Skeletal muscle cell (primary cell): ENCODE data around the gene ATXN2.
"Not testable (repeated sequence)": the region's sequence is repeated elsewhere in the genome, so short reads cannot be mapped to it uniquely, and the experiment has no call there.

Source experiments
- DNase-seq: peaks from one replicate; pipeline ENCODE4 v3.0.0-alpha.2; 2010; ENCODE audit warnings: low read depth
- H3K4me3 ChIP-seq: 2 replicates; pipeline ENCODE4 v1.5.1; 2011; ENCODE audit warnings: low read depth, mild to moderate bottlenecking, control low read depth, low read length, moderate library complexity

Gene ATXN2, protein sequence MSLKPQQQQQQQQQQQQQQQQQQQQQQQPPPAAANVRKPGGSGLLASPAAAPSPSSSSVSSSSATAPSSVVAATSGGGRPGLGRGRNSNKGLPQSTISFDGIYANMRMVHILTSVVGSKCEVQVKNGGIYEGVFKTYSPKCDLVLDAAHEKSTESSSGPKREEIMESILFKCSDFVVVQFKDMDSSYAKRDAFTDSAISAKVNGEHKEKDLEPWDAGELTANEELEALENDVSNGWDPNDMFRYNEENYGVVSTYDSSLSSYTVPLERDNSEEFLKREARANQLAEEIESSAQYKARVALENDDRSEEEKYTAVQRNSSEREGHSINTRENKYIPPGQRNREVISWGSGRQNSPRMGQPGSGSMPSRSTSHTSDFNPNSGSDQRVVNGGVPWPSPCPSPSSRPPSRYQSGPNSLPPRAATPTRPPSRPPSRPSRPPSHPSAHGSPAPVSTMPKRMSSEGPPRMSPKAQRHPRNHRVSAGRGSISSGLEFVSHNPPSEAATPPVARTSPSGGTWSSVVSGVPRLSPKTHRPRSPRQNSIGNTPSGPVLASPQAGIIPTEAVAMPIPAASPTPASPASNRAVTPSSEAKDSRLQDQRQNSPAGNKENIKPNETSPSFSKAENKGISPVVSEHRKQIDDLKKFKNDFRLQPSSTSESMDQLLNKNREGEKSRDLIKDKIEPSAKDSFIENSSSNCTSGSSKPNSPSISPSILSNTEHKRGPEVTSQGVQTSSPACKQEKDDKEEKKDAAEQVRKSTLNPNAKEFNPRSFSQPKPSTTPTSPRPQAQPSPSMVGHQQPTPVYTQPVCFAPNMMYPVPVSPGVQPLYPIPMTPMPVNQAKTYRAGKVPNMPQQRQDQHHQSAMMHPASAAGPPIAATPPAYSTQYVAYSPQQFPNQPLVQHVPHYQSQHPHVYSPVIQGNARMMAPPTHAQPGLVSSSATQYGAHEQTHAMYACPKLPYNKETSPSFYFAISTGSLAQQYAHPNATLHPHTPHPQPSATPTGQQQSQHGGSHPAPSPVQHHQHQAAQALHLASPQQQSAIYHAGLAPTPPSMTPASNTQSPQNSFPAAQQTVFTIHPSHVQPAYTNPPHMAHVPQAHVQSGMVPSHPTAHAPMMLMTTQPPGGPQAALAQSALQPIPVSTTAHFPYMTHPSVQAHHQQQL

DNA sequence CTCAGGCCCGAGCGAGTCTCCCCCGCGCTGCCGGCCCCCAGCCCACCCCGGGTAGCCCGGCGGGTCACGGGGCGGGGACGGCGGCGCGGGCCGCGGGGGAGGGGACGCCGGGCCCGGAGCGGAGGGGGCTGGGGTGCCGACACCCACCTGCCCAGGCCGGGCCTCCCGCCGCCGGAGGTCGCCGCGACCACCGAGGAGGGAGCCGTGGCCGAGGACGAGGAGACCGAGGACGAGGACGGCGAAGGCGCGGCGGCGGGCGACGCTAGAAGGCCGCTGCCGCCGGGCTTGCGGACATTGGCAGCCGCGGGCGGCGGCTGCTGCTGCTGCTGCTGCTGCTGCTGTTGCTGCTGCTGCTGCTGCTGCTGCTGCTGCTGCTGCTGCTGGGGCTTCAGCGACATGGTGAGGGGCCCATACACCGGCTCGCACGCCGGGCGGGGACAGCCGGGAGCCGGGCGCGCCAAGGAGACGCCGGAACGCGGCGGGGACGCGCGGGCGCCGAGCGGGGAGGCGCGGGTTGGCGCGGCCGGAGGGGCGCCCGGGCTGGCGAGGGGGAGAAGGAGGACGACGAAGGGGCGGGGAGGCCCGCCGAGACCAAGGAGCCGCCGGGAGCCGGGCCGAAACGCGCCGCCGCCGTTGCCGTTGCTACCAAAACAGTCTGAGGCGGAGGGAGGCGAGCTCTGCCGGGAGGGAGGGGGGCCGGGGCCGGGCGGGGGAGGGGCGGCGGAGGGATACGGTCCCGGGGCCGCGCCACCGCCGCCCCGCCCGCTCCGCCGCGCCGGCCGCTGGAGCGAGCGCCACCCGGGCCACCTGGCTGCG lies at the start of gene ATXN2:
Gene ATXN2 (minus strand): TSS at position 679 of the 816 bp plus-strand sequence. CDS start 281 bp downstream, at position 398.
- DNase-seq = peak; percentile 16
- H3K4me3 ChIP-seq = peak within 1 kb of the TSS; percentile 93

DNA sequence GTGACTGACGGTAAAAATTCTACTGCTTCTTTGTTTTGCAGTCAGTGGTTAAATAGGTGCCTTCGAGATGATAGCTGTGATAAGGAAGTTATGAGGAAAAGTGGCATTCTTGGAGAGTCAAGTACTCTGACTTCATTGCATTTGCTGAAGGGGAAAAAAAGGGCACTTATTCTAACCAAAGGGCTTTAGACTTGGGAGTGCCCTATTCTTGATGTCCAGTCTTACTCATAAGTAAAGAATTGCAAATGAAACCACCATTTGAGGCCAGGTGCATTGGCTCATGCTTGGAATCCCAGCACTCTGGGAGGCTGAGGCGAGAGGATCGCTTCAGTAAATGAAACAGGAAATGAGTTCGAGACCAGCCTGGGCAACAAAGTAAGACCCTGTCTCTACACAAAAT lies 46.3 kb upstream of the ATXN2 start:
- H3K4me3 ChIP-seq = no peak overlapping the region
- DNase-seq = no peak

GRCh38 chr12:111643427-111643826 lies 44.3 kb upstream of the ATXN2 start:
- no peak overlapping the region for H3K4me3 ChIP-seq
- DNase-seq = no peak

DNA sequence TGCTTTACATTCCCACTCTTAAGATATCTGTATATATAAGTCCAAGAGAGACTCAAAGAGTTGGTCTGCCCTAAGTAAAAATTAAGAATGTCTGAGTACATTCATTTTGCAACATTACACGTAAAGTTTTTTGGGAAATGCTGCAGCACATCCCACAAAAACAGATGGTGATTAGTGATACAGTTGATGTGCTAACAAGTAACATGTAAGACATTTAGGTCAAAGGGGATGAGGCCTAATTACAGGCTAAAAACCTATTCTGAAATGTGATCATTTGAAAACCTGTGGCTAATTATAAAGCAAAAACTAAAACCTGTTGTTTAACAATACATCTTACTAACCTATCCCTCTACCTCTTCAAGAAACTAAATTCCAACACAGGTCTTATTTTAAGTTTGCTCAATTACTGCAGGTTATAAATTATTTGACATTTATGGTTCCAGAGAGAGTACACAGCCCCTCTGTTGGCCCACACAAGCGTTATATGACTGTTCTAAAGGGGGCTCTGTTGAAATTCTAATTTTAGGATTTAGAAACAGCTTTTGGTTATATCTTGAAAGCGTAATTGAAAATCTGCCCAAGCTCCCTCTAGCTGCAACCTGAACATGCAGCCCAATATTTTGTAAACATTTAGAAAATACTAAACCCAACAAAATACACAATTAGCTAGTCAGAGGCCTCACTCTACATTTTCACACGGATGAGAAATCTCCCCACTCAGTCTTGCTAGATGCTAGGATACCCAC lies 43.7 kb upstream of the ATXN2 start:
- DNase-seq = no peak
- H3K4me3 ChIP-seq = no peak overlapping the region

DNA sequence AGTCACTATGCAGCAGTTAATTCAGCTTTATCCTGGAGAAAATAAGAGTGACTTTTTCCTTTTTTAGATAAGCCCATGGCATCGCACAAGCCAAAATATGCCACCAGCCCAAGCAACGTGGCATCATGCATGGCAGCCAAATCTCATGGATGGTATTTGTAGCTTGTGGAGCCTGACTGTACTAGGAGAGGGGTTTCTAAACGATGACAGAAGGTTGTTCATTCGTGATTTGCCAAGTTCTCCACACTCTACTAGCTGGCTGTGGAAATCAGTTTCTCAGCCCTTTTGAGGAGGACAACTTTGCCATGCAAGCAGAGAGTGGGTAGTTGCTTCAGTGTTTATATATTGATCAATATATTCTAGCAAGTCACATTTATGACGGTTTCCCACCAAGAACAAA lies 41.4 kb upstream of the ATXN2 start:
- no peak for DNase-seq
- H3K4me3 ChIP-seq = no peak overlapping the region

GRCh38 chr12:111638556-111638955 lies 39.4 kb upstream of the ATXN2 start:
- no peak overlapping the region for H3K4me3 ChIP-seq
- no peak for DNase-seq

DNA sequence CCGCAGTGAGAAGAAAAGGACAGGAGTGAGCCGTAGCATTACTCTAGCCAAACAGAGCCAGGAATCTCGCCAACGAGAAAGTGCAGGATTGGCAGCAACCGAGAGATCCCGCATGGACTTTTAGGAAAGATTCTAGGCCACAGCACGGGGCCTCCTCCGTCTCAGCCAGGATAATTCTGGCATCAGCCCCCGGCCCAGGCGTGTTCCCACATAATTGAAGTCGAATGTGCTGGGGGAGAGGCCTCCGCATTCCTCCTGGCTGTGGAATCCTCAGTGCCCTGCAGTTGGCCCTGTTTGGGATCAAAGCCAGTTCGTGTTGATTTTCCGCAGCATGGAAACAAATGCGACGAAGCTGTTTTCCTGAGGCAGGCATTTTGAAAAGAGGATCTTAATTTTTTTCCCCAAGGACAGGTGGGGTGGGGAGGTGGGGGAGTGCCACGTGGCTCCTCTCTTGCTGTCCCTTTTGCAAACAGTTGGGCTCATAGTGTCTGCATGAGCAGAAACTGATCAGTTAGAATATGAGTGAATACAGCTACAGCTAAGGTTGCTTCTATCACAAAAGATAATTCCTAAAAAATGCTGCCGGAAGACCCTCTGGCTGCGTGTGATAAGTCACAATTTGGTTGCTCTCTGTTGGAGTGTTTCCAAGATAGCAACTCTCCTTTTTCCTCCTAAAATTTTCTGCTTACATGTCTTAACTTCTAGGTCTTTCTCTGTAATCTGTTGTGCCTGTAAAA lies 37.3 kb upstream of the ATXN2 start:
- H3K4me3 ChIP-seq = no peak overlapping the region
- peak; percentile 39 for DNase-seq

DNA sequence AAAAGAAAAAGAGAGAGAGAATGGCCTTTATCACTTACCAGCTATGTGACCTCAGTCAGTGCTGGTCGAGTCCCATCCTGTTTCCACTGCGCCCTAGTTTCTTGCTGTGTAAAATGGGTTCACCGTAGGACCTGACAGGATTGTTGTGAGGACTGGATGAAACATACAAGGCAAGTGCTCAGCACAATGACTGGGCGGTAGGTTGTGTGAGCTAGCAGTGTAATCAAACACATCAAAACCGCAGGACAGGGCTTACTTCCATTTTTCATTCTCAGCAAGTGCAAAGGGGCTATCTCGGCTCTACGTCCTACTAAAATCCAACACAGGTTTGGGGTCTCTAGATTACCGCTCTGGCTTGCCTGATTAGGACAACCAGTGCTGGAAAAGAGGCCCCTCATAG lies 36.4 kb upstream of the ATXN2 start:
- DNase-seq = no peak
- no peak overlapping the region for H3K4me3 ChIP-seq

GRCh38 chr12:111628505-111629260 lies 29.6 kb upstream of the ATXN2 start:
- no peak for DNase-seq

GRCh38 chr12:111626230-111626629 lies 27.1 kb upstream of the ATXN2 start:
- DNase-seq = no peak
- H3K4me3 ChIP-seq = no peak overlapping the region

More at GRCh38 chr12:111628505-111629260, 29.6 kb upstream of the ATXN2 start:
- no peak overlapping the region for H3K4me3 ChIP-seq

GRCh38 chr12:111624540-111624939 lies 25.4 kb upstream of the ATXN2 start:
- no peak overlapping the region for H3K4me3 ChIP-seq
- no peak for DNase-seq

DNA sequence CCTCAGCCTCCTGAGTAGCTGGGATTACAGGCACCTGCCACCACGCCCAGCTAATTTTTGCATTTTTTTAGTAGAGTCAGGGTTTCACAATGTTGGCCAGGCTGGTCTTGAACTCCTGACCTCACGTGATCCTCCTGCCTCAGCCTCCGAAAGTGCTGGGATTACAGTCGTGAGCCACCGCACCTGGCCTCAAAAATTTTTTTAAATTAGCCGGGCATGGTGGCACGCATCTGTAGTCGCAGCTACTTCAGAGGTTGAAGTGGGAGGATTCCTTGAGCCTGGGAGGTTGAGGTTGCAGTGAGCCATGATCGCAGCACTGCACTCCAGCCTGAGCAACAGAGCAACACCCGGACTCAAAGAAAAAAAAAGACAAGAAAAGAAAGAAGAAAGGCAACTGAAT lies 18.7 kb upstream of the ATXN2 start:
- H3K4me3 ChIP-seq, DNase-seq: not testable (repeated sequence)

GRCh38 chr12:111616177-111616623 lies 17.1 kb upstream of the ATXN2 start:
- no peak for DNase-seq
- no peak overlapping the region for H3K4me3 ChIP-seq

GRCh38 chr12:111607239-111607638 lies 8.1 kb upstream of the ATXN2 start:
- DNase-seq = no peak
- no peak overlapping the region for H3K4me3 ChIP-seq

DNA sequence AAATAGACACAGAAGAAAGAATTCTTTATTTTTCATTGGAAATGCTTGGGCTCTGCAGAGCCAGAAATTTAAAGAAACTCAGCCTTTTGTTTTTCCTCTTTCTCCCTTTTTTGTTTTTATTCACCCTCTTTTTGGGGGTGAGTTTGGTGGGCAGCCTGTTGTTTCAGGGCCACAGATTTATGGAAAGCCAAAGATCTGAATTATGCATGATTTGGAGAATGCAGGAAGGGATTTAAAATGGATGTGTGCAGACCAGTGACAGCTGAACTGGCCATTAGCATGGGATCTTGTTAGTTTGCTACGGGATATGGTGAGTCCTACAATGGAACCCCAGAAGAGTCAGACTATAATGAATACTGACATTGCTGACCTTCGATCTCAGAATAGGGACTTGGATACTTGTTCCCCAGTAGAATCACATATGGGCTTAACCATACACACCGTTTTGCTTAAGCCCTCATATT lies 7.7 kb upstream of the ATXN2 start:
- no peak overlapping the region for H3K4me3 ChIP-seq
- no peak for DNase-seq

DNA sequence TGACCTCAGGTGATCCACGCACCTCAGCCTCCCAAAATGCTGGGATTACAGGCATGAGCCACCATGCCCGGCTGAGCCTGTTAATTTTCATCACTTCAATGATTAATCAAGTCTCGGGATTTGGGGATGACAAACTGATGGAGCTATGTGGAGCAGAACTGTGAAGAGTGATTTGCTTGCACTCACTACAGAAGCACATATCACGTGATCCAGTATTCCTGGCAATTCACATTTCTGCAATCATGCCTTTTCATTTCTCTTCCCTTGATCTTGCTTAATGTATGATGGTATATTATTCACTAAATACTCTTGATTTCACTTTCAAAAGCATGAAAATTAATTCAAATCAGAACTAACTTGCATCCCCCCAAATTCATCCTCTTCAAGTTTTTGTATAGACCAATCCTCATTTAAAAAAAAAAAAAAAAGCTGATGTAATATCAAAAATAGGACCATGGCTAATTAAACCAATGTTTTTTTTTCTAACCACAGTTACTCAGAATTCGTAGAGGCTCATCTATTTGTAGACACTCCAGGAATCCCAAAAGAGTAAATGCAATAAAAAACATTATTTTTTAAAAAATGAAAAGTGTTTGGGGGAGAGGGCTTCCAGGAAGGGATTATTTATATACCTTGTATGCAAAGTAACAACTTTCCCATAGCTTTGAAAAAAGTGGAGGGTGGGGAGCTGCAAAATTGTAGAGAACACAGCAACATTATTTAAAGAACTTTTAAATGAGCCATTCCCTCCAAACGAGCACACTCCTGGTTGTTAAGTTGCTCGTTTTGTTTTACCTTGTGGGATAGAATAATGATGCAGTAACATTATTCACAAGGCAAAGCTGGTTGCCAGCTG lies 7.0 kb upstream of the ATXN2 start:
- no peak overlapping the region for H3K4me3 ChIP-seq
- no peak for DNase-seq
